Upper lobe of left lung (tissue), 6 donors: ENCODE data around the gene ITGA4. TPM values are rescaled to one million over a fixed set of nuclear protein-coding genes. Genes with fewer than 3 reads are reported as not detected.

Experiments
- ATAC-seq, 2 donors: fragments of 200-7000 bp; cut with Tn5 transposase; one replicate each; pipeline ENCODE4 v1.9.1; 2022; ENCODE audit warnings: mild to moderate bottlenecking in 2 of 2, moderate library complexity in 2 of 2; ENCODE audit not compliant: low FRiP score in 2 of 2
- DNase-seq, 2 donors: peaks; one replicate each; pipeline ENCODE4 v3.0.0-alpha.2; 2019 to 2020
- H3K27ac ChIP-seq, 4 donors: fragments of 200-600 bp; sonication (generic); one replicate each; pipeline ENCODE4 v1.5.1; 2016 to 2019
- H3K27me3 ChIP-seq, 4 donors: fragments of 200-600 bp; sonication (generic); one replicate each; pipeline ENCODE4 v1.5.1; 2017 to 2019
- H3K36me3 ChIP-seq, 4 donors: fragments of 200-600 bp; sonication (generic); one replicate each; pipeline ENCODE4 v1.5.1; 2016 to 2019
- H3K4me1 ChIP-seq, 4 donors: fragments of 200-600 bp; sonication (generic); one replicate each; pipeline ENCODE4 v1.5.1; 2018 to 2019
- H3K4me3 ChIP-seq, 4 donors: fragments of 200-600 bp; sonication (generic); one replicate each; pipeline ENCODE4 v1.5.1; 2017 to 2019; ENCODE audit warnings: mild to moderate bottlenecking in 2 of 4, moderate library complexity in 1 of 4
- H3K9me3 ChIP-seq, 4 donors: fragments of 200-600 bp; sonication (generic); one replicate each; pipeline ENCODE4 v1.5.1; 2018 to 2019
- EP300 ChIP-seq, 4 donors: sonication (generic); formaldehyde crosslinking; IDR thresholded peaks; one replicate each; pipeline ENCODE4 v1.5.1; 2017; ENCODE audit warnings: antibody characterized with exemption in 4 of 4, control low read depth in 2 of 4
- POLR2A ChIP-seq, 4 donors: fragments of 450-650 bp; IDR thresholded peaks; one replicate each; pipeline ENCODE4 v1.5.1; 2016 to 2017; ENCODE audit warnings: antibody characterized with exemption in 4 of 4, mild to moderate bottlenecking in 2 of 4
- POLR2AphosphoS5 ChIP-seq, 2 donors: sonication (generic); formaldehyde crosslinking; IDR thresholded peaks; one replicate each; pipeline ENCODE4 v1.5.1; 2017; ENCODE audit warnings: antibody characterized with exemption in 2 of 2
- WGBS, 2 donors: methylation state at CpG; one replicate each; pipeline ENCODE4 v1.1.5; 2017 to 2018; 5-methylcytosine and 5-hydroxymethylcytosine counted together
- total RNA-seq, 6 donors: library from RNA; depleted of rRNA in 4 of 6; stranded (reverse); fragments of >200 nt in 4 of 6; gene quantifications; one replicate each; pipeline versions ENCODE4 v1.1.0 to v1.2.1, GENCODE V29; 2016 to 2021
- TF ChIP-seq, protein P1 (sequence below), 6 experiments: fragments of 450-650 bp in 4 of 6; fragments of 200-600 bp in 2 of 6; sonication (generic) in 2 of 6; IDR thresholded peaks; one replicate each; pipeline ENCODE4 v1.5.1; 2016 to 2019; ENCODE audit warnings: antibody characterized with exemption in 6 of 6
- donor health status: DM: no; HTN: no; CAD: no; lungs with moderate emphysema.
- donor health status: DM: no; HTN: yes; CAD: no; lungs with severe emphysema.

The ITGA4 gene
- total RNA-seq, 6 donors from 2014 or later: 13.9 to 30.5 (median 23.9) TPM

DNA sequence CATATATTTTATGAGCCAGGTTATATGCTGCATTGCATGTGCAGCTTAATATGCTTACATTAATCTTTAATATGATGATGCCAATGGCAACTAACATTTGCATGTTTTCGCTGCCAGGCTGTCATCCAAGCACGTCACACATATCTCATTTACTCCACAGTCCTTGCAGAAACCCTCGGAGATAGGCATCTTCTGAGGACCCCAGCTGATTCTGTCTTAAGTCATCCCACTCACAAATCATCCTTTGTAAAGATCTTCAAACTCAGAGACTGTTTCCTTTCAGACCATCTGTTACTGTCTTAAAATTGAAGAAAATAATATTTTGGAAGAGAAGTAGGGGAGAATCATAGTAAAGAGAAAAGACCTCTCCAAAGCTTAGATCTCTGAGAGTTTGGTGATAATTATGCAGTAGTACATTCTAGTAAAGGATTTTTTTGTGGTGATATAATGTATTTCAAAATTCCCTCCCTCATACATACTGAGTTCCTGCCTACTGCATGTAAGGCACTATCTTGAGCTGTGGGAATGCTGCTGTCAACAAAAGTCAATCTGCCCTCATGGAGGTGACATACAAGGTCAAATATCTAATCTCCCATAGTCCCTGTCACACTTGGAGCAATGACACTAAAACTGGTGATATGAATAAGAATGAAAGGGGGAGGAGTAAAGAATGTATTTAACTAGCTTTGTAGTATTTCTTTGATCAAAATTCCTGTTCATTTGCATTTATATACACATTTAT lies 11.0 kb downstream of the ITGA4 start:
- Histone ChIP-seq H3K9me3 (no peaks in the 10 kb centered on the region), H3K27ac (no peak overlapping the region), H3K27me3 (no peaks in the 10 kb centered on the region), H3K4me3 (no peak overlapping the region), H3K36me3 (no peaks in the 10 kb centered on the region), H3K4me1 (peaks cover 0 to 15% (median 9%) of the 10 kb centered on the region in 4 donors)
- no peak for ATAC-seq
- TF ChIP-seq POLR2A (IDR thresholded peaks at IDR 0.05) (no peak), POLR2AphosphoS5 (IDR thresholded peaks at IDR 0.05) (no peak), EP300 (IDR thresholded peaks at IDR 0.05) (no peak)
- TF ChIP-seq, protein P1, sequence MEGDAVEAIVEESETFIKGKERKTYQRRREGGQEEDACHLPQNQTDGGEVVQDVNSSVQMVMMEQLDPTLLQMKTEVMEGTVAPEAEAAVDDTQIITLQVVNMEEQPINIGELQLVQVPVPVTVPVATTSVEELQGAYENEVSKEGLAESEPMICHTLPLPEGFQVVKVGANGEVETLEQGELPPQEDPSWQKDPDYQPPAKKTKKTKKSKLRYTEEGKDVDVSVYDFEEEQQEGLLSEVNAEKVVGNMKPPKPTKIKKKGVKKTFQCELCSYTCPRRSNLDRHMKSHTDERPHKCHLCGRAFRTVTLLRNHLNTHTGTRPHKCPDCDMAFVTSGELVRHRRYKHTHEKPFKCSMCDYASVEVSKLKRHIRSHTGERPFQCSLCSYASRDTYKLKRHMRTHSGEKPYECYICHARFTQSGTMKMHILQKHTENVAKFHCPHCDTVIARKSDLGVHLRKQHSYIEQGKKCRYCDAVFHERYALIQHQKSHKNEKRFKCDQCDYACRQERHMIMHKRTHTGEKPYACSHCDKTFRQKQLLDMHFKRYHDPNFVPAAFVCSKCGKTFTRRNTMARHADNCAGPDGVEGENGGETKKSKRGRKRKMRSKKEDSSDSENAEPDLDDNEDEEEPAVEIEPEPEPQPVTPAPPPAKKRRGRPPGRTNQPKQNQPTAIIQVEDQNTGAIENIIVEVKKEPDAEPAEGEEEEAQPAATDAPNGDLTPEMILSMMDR (IDR thresholded peaks at IDR 0.05): no peak
- WGBS, 2 donors: 70 to 71% methylated on average over 3 of the region's 3 CpGs
- DNase-seq: no peak

DNA sequence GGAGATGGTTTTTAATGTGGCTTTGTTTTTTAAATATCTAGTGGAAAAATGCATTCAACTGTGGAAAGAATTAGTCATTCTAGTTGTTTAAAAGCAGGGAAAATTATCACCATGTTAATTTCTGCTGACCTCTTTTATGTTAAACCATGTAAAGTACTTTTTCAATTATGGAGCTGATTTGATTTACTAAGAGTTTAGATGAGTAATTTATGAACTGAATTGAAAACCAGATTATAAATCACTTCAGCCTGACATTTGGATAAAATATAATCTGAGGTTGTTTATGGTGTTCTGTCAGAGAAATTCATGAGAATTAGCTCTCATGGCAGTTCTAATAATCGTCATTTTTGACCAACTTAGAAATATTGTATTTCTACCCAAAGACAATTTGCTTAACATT lies 11.6 kb downstream of the ITGA4 start:
- ATAC-seq (no peak), DNase-seq (no peak)
- TF ChIP-seq, protein P1 (IDR thresholded peaks at IDR 0.05): no peak
- TF ChIP-seq EP300 (IDR thresholded peaks at IDR 0.05) (no peak), POLR2A (IDR thresholded peaks at IDR 0.05) (no peak), POLR2AphosphoS5 (IDR thresholded peaks at IDR 0.05) (no peak)
- Histone ChIP-seq H3K4me3 (no peak overlapping the region), H3K9me3 (no peaks in the 10 kb centered on the region), H3K27ac (no peak overlapping the region), H3K4me1 (peaks cover 0 to 22% (median 11%) of the 10 kb centered on the region in 4 donors), H3K27me3 (no peaks in the 10 kb centered on the region), H3K36me3 (no peaks in the 10 kb centered on the region)
- WGBS, 2 donors: 69 to 83% methylated on average over 1 of the region's 1 CpG

GRCh38 chr2:181471226-181471625 lies 14.0 kb downstream of the ITGA4 start:
- ATAC-seq (no peak), DNase-seq (no peak)
- WGBS, 2 donors: 55 to 73% methylated on average over 3 of the region's 3 CpGs

DNA sequence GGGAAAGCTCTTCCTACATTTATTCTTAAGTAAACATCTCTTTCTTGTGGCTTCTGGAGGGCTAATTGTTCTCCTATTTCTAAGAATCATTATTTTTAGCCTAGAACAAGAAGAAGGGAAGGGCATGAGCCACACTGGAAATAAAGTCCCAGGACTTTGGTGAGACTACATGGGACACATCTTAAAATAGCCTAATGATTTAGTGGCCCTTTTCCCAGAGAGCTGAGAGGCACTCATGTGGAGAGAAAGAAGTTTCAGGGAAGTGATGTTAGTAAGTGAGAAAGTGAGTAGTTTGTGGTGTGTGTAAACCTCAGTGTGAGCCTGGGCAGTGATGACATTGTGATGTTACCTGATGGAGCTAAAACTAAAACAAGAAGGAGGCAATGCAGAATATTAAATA lies 14.6 kb downstream of the ITGA4 start:
- DNase-seq (no peak), ATAC-seq (no peak)
- Histone ChIP-seq H3K4me1 (peaks cover 0 to 22% (median 11%) of the 10 kb centered on the region in 4 donors), H3K27ac (no peak overlapping the region), H3K9me3 (no peaks in the 10 kb centered on the region), H3K4me3 (no peak overlapping the region), H3K36me3 (no peaks in the 10 kb centered on the region), H3K27me3 (no peaks in the 10 kb centered on the region)
- TF ChIP-seq EP300 (IDR thresholded peaks at IDR 0.05): no peak
- no peak for TF ChIP-seq POLR2A (IDR thresholded peaks at IDR 0.05)
- TF ChIP-seq, protein P1 (IDR thresholded peaks at IDR 0.05): no peak
- no peak for TF ChIP-seq POLR2AphosphoS5 (IDR thresholded peaks at IDR 0.05)

More at GRCh38 chr2:181471226-181471625, 14.0 kb downstream of the ITGA4 start:
- Histone ChIP-seq H3K27me3 (no peaks in the 10 kb centered on the region), H3K9me3 (no peaks in the 10 kb centered on the region), H3K27ac (no peak overlapping the region), H3K4me3 (no peak overlapping the region), H3K4me1 (peaks cover 0 to 22% (median 11%) of the 10 kb centered on the region in 4 donors), H3K36me3 (no peaks in the 10 kb centered on the region)
- TF ChIP-seq POLR2A (IDR thresholded peaks at IDR 0.05): no peak
- TF ChIP-seq, protein P1 (IDR thresholded peaks at IDR 0.05): no peak
- TF ChIP-seq POLR2AphosphoS5 (IDR thresholded peaks at IDR 0.05): no peak
- TF ChIP-seq EP300 (IDR thresholded peaks at IDR 0.05): no peak

DNA sequence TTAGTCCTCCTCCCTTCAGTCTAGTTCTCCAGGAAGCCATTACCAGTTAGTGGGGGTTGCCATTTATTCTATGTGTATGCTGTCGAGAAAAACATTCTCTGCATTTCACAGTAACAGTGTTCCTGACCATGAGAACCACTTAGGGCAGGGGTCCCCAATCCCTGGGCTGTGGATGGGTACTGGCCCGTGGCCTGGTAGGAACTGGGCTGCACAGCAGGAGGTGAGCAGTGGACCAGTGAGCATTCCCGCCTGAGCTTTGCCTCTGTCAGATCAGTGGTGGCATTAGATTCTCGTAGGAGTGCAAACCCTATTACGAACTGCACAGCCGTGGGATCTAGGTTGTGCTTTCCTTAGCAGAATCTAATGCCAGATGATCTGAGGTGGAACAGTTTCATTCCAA lies 15.8 kb downstream of the ITGA4 start:
- H3K4me1 ChIP-seq: peaks cover 0 to 22% (median 11%) of the 10 kb centered on the region in 4 donors
- no peaks in the 10 kb centered on the region for H3K27me3 ChIP-seq
- ATAC-seq (no peak), DNase-seq (no peak)
- WGBS, 2 donors: 90 to 95% methylated on average over 4 to 6 of the region's 6 CpGs
- no peak overlapping the region for H3K27ac ChIP-seq
- H3K36me3 ChIP-seq: no peaks in the 10 kb centered on the region
- no peaks in the 10 kb centered on the region for H3K9me3 ChIP-seq
- TF ChIP-seq POLR2AphosphoS5 (IDR thresholded peaks at IDR 0.05): no peak
- no peak for TF ChIP-seq POLR2A (IDR thresholded peaks at IDR 0.05)
- no peak for TF ChIP-seq EP300 (IDR thresholded peaks at IDR 0.05)
- TF ChIP-seq, protein P1 (IDR thresholded peaks at IDR 0.05): no peak
- no peak overlapping the region for H3K4me3 ChIP-seq
